HG02943 (cell line): Measurements from ENCODE around the gene ATP6V1C2.
"Not testable (repeated sequence)": the region's sequence is repeated elsewhere in the genome, so short reads cannot be mapped to it uniquely, and the experiment has no call there.

Source experiments
- ATAC-seq: cut with Tn5 transposase; IDR thresholded peaks from one replicate; pipeline ENCODE4 v1.9.1; 2021; ENCODE audit warnings: mild to moderate bottlenecking, low read depth, moderate library complexity; ENCODE audit not compliant: unreplicated experiment

ATP6V1C2 gene

DNA sequence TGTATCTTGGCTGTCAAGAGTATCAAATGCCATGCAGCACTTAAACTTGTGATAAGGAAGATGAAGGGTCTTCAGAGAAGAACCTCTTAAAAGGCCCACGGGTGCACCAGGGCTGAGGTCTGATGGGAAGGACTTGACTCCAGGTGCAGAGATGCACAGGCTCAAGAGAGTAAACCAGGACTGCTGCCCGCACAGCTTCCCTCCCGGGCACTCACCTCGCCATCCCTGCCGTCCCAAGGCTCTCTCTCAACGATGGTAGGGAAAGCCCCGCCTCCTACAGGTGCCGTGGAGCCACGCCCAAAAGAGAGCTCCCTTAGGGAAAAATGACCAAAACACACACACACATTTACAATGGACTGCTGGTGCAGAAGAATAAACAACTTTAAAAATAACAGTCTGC is 63.3 kb downstream of the ATP6V1C2 start:
- ATAC-seq = no peak

DNA sequence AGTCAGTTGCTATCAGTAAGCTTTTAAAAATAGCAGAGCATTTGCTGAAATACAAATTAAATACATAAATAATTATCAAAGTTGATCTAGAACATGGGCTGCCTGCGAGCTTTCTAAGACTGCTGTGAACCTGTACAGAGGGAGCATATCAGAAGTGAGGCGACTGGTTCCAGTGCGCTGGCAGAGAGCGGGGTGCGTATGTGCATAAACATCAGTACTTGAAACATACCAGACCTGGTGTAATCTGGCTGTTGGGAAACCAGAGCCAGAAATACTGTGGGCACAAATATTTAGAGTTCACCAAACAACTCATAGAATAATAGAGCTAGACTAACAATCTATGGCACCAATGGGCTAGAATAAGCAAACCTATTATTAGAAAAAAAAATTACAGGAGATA is 63.8 kb downstream of the ATP6V1C2 start:
- no peak for ATAC-seq

DNA sequence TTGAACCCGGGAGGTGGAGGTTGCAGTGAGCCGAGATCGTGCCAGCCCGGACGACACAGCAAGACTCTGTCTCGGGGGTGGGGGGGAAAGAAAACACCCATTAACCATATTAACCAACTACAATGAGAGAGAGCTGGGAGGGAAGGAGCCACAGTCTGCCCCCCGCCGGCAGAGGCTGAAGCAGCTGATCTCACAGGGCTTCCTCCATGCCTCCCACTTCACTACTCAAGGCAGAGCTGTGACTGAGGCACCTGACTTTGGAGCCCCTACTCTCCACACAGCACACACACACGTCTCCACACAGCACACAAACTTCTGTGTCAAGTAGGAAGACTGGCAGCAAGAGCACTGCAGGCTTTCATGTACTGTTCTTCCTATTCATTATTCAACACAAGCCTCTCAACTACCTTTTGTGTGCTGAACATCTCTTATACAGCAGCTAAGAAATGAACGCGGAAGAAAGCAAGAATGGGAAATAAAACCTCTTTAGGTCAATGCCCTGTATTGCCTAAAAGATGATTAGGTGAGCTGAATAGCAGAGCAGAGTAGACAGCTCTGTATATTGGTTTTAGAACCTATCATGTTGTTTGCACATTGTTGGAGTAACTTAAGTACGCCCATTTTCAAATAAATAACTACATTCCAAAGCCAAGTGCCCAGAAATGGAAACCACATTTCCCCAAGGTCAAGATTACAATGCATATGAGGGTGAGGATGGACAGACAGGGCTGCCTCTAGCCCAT is 65.0 kb downstream of the ATP6V1C2 start:
- no peak for ATAC-seq

DNA sequence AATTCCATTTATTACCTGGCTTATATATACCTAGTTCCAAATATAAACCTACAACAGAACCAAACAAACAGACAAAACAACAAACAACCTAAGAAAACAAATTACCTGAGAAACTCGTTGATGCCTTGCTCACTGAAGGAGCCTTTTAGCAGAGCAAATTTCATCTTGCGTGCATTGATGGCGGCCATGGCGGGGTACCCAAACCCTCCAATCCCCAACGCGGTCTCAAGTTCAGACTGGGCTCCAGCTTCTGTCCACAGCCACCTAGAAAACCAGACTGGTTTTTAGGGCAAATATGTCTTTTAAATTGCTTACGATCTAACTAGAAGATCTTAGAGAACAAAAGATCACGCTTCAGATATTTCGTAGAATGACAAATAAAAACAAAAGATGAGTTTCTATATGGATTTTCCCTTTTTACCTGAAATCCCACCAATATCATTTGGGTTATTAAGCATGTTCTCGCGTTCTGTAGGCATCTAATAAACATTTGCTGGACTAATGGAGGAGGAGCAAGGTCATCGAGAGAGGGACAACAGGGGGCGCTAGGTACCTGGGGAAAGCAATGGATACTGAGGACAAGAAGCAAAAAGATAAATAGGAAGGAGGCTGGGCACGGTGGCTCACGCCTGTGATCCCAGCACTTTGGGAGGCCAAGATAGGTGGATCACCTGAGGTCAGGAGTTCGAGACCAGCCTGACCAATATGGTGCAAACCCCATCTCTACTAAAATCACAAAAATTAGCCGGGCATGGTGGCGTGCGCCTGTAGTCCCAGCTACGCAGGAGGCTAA is 65.9 kb downstream of the ATP6V1C2 start:
- no peak for ATAC-seq

DNA sequence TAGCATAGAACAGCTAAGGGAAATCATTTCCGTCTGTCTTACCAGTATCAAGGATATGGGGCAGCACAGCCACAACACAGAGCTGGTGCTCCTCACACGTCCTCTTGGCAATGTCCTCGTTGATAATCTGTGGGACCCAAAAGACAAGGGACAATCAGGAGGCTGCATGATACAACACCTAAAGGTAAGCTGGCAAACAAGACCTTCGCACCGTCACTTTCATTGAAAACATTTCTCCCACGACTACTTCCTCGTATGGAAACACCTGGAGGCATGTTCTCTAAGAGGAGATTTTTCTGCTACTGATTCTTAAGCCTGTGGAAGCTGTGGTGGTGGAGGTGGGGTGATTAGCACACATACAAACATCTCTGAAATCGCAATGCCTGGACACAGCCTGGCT is 67.4 kb downstream of the ATP6V1C2 start:
- no peak for ATAC-seq

DNA sequence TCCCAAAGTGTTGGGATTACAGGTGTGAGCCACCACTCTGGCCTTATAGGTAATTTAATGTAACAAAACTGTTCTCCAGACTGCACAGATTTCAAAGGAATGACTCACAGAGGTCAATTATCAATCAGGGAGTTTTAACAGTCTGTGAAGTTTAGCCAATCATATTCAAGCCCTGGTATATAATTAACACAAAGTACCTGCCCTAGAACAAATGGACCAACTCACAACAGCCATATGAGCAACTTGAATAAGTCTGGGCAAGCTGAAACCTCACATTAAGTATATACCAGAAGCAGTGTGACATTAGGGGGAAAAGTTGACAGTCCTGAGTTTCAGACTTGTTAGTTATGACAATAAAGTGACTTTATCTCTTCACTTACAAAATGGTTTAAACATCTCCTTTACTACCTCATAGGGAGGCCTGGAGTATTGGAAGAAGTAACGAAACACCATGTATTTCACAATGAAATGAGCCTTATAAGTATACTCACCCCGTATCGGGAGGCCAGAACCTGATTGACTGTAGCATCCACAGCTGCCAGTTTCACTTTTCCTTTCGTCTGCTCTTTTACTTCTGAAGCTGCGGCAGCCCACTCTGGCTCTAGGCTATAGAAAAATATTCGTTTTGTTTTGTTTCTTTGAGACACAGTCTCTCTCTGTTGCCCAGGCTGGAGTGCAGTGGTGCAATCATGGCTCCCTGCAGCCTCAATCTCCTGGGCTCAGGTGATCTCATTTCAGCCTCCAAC is 69.0 kb downstream of the ATP6V1C2 start:
- peak; percentile 75 for ATAC-seq

DNA sequence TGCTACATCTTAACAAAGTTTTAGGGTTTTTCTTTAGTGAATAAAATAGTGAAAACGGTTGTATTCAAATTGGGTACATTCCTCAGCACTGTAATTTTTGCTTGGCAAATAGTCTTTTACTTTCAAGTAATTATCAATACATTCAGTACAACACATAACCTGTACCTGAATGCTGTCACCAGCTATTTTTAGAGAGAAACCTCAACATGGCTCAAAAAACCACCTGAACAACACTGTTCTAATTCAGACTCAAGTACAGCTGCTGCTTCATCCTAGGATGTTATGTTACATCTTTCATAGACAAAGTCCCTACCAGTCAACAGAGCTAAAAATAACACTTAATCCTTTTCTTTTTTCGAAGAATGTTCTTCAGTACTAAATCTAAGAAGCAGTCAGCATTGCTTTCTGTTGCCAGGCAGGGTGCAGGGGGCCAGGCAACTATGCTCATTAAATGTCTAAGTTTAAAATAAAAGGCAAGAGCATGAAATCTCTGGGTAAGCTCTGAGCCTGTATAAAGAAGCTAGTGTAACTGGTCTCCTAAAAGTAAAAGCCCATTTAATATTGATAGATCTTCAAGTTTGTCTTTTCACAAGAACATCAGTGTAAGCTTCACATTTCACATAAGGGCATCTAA is 70.7 kb downstream of the ATP6V1C2 start:
- no peak for ATAC-seq

DNA sequence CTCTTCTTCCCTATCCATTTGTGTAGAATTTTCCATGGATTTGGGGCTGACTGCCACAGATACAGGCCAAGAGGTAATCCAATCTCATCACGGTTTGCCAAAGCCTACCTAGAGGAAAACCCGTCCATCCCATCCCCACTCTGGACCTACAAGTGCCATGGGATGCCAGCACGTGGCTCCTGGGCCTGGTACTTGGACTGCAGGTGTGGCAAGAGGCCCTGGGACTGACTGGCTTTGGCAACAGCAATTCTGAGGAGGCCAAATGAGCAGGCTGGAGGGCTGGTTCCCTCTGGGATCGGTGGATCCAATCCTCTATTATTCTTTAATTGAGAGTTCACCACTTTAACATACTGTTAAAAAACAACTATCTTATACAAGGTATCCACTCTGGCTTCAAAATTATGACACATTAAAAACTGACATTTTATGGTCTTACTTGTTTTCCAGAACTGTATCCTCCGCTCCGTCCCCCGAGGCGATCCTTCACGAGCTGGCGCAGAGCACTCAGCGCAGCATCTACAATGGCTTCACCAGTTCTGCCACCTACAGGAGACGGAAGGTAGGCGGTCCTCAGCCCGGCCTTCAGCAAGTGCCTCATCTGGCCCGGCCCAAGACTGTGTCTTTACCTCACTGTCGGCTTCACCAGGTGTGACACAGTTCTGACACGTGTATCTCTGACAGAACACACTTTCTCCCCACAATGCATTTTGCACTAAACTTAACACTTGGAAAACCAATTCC is 71.4 kb downstream of the ATP6V1C2 start:
- ATAC-seq = no peak

DNA sequence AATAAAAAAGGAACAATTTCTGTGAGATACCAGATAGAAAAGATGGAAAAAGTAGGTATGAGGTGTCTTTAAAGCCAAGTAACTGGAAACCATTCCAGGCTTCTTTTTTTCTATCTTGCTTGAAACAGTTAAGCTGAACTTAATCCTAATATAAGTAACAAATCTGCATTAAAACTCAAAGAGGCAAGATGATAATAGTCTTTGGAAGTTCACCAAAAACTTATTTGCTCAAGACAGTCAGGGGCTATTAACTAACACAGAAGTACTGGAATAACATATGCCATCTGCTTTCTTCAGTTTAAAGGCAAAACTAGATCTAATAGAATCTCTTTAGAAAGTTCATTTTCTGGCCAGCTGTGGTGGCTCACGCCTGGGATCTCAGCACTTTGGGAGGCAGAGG is 72.4 kb downstream of the ATP6V1C2 start:
- no peak for ATAC-seq

DNA sequence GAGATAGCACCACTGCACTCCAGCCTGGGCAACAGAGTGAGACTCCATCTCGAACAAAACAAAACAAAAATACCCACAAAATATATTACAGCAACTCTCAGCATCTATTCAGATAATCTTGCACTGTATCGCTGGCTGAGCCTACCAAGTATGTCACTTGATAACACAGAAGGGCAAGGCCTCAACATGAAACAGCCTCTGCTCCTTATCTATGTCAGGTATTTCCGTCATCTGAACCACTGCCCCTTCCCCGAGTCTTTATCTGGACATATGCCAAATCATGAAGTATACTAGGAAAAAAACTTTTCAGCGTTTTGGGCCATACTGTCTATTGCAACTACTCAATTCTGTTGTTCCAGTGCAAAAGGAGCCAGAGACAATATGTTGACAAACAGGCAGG is 73.4 kb downstream of the ATP6V1C2 start:
- ATAC-seq = no peak

DNA sequence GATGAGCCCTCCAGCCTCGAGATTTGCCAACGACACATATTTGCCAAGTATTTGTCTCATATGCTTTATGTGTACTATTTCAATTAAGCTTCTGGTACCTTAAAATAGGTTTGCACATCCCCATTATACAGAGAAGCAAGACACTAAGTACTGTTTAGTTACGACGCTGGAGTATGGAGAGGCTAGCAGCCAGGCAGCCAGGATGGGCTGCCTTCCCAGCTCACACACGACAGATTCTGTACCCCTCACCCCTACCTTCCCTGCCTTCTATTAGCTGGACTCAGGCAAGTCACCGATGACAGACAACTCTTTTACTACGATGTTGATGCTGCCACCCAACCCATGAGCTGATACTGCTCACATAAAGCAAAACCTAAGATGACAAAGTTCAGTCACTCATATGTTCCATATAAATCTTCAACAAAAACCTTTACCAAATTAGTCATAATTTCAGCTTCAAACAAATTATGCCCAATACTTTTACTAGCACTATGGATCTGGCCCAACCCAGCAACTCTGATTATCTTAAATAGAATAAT is 74.1 kb downstream of the ATP6V1C2 start:
- ATAC-seq = no peak

DNA sequence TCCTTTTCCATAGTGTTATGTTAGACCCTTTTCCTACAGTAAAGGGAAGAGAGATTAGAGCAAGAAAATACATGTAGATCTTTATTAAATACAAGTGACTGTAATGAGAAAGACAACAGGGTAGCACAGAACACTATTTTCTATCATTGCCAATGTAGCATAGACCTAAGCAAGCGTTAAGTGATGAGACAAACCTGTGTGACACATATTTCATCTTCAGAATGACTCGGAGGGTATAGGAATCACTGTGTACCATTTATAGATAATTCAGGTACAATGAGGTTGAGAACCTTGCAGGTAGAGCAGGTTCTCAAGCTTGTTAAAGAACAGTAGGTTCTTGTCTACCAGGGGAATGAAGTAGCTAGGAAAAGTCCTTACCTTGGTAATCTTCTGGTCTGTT is 75.3 kb downstream of the ATP6V1C2 start:
- no peak for ATAC-seq

DNA sequence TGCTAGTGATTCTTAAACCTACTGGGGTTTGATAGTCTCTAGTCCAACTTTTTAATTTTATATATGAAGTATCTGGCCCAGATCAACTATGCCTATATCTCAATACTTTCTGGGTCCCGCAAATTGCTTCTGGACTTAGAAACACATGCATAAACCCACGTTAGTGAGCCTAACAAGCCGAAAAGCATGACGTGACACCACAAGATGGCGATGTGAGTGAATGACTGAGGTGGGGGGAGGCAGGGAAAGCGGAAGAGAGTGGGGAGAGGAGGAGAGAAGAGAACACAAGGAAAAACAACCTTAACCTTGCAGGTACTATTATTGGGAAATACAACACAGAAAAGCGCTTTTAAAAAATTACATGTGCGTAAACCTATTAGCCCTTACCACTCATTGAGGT is 77.4 kb downstream of the ATP6V1C2 start:
- no peak for ATAC-seq

DNA sequence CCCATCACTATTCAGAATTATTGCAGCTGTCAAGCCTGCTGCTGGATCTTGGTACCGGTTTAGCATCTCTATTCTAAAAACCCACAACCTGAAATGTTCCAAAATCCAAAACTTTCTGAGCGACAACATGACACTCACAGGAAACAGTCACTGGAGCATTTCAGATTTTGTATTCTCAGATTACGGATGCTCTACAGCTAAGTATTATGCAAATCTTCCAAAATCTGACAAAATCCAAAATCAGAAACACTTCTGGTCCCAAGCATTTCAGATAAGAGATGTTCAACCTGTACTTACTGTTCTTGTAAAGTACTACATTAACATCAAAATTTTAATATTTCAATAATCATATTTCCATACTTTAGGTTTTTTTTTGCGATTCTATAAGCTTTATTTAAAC is 78.7 kb downstream of the ATP6V1C2 start:
- no peak for ATAC-seq

DNA sequence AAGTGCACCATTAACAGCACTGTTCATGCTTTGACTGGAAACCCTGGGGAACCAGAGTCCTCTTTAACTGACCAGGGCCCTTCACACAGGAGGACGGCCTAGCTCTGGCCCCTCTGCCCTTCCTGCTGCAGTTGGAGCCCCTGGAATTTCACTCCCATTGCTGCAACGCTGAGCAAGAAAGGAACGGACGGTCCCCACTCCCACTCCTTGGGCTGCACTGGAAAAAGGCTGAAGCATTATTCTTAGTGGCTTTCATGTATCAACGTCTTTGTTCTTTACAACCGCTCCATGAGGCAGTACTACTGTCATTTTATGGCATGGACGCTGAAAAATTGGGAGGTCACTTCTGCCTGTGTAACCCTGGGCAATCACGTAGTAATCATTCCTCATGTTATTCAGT is 81.2 kb downstream of the ATP6V1C2 start:
- ATAC-seq = no peak

DNA sequence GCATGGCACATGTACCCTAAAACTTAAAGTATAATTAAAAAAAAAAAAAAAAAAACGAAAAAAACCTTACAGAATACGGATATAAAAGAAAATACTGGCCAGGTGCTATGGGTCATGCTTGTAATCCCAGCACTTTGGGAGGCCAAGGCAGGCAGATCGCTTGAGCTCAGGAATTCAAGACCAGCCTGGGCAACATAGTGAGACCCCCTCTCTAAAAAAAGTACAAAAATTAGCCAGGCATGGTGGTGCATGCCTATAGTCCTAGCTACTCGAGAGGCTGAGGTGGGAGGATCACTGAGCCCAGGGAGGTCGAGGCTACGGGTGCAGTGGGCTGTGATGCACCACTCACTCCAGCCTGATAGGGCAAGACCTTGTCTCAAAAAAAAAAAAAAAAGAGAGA is 84.6 kb downstream of the ATP6V1C2 start:
- ATAC-seq = not testable (repeated sequence)

DNA sequence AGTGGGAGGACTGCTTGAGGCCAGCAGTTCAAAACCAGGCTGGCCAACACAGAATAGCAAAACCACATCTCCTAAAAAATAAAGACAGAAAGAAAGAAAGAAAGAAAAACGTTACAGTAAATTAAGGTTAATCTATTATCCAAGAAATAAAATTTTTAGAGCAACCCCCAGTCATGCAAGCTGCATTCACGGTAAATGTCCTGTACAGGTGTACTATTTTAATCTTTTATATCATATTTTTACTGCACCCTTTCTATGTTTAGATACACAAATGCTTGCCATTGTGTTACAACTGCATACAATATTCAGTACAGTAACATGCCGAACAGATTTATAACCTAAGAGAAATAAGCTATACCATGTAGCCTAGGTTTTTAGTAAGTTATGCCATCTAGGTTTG is 85.1 kb downstream of the ATP6V1C2 start:
- no peak for ATAC-seq

DNA sequence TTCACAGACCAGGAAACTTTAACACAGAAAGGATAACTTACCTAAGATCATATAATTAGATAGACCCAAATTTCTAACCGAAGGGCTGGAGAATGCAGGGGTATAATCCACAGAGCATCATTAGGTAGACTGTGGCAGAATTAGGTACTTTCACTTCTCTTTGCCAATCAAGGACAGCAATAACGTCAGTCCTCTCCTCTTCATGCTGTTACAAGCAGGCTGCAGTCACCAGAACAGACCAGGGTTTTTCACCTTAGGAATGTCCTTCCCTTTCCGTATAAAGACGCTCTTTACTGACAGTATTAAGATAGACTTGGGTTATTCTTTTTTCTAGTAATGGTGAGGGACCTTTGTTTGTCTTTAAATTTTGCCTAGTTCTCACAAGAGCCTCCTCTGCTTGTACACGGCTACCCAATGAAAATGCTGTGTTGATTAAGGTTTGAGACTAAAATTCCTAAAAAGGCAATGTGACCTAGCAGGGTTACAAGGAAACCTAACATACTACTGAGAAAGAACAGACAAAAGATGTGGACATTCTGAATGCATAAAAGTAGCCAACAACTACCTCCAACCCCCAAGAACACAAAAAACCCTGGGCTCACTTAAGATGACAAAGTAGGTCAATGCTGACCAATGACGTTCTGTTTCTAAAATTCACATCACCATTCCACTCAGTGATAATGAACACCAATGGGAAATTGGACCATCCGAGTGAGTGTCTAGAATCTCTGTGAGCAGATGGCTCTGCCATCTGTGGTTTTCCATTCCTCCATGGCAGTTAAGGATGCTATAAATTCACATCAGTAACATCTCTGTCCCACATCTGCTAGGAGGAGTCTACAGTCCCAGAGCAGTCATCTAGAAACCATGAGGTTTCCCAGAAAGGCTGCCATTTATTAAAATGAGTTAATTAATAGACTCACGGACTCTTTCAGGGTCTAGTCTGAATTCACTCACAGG is 89.1 kb downstream of the ATP6V1C2 start:
- ATAC-seq = no peak

DNA sequence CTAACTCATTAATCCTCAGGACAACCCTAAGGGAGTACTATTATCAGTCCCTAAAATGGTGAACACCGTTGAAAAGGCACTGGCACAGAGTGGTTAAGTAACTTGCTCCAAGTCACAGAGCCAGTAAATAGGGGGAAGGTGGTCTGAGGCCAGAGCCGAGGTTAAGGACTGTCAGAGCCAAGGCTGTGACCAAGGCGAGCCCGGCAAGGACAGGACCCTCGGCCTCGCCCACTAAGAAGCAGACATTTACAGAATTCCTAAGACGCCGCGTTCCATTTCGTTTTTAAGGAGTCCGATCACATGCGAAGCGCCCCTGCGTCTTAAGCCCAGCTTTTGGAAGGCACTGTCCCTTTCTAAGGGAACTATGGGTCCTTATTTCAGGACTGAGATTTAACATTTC is 90.1 kb downstream of the ATP6V1C2 start:
- no peak for ATAC-seq
